ENCODE measurements around the gene PLAGL1.
"Not testable (repeated sequence)": the region's sequence is repeated elsewhere in the genome, so short reads cannot be mapped to it uniquely, and the experiment has no call there.

PLAGL1 gene, protein sequence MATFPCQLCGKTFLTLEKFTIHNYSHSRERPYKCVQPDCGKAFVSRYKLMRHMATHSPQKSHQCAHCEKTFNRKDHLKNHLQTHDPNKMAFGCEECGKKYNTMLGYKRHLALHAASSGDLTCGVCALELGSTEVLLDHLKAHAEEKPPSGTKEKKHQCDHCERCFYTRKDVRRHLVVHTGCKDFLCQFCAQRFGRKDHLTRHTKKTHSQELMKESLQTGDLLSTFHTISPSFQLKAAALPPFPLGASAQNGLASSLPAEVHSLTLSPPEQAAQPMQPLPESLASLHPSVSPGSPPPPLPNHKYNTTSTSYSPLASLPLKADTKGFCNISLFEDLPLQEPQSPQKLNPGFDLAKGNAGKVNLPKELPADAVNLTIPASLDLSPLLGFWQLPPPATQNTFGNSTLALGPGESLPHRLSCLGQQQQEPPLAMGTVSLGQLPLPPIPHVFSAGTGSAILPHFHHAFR

DNA sequence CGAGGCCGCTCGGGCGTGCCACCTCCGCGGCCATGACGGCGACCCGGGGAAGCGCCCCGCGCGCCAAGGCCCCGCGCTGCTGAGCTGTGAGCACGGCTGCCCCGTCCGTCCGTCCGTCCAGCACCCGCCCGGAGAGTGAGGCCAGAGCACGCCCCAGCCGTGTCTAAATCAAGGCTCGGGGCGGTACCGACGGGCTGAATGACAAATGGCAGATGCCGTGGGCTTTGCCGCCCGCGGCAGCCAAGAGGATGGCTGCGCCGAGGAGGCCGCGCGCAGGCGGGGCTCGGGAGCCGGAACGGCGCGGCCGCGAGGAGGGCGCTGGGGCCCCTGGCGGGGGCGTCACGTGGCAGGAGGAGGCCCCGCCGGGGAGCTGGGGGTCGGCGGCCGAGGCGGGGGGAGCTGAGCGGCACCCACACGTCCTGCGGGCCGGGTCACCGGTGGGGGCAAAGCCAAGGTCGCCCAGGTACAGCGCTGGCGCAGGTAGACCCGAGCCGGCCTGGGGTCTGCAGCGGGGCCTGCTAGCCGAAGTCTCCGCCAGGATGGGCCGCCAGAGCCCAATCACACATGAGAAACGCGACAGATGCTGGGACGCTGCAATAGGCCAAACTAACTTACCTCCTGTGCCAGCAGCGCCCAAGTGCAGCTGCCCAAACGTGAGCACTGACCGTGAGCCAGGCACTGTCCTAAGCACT lies at the start of gene PLAGL1:
Gene PLAGL1, minus strand, starts transcription at position 140 of the 692 bp plus-strand sequence. CDS start 60,123 bp downstream, outside the sequence.
- peak; percentile 10 for DNase-seq

DNA sequence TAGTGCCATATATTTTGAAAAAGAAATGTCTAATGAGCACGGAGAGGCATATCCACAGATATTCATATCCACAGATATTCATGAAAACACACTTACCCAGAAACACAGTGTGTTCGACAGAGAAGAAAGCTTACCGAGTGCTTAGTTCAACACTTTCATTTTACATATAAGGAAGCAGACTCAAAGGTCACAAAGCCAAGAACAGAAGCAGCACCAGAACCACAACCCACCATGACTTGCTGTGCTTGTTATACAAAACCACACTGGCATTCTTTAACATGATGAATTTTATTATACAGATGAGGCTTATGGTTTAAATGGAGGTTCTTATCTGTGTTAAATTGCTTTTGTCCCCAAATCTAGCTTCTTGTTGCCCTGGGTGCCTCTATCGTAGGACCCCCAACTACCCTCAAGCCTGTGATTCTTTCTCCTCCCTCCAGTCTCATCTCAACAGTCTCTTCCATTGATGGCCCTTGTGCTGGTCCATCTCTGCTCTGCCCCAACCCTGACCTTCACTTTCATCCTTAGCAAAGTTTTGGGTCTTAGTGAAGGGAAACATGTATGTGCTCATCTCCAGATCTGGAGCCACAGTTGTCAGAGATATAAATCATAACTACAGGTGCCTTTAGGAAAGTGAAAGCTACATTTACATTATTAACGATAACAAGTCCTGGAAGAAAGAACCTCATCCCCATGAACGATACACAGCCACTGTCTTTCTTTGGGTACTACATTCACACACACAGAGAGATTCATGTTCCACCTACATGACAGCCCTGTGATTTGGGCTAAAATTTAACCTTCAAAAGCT lies 47.3 kb upstream of the PLAGL1 start:
- DNase-seq, result no peak

DNA sequence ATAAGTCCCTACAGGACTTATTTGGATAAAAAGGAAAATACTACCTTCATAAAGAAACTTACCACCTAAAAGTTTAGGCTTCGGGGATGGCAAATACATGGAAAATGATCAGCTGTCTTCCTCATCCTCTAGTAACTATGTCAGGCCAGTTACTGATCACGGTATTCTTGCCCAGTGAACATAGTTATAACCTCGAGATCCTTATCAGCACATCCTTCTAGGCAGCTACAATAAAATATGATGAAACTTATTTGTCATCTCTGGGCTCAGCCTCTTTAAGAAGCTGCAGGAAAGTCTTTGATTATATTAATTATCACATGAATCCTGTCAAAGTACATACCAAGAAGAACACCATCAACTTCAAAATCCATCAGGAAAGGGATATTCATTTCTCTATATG lies 45.5 kb upstream of the PLAGL1 start:
- DNase-seq, result no peak

DNA sequence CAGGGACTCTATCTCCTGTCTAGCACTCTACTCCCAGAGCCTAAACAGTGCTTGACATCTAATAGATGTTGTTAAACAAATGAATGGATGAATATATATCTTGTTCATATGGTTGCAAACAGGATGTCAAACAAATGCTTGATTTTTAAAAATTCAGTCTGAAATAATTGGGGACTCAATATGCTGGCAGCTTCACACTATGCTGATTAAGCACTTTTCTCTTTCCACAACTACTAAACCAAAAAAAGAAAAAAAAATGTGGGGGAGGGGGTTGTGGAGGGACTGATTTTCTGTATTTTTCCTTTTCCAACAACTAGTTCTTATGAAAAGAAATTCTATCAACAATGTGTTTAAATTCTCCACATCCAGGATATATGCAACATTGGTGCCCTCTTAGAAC lies 44.4 kb upstream of the PLAGL1 start:
- no peak for DNase-seq

DNA sequence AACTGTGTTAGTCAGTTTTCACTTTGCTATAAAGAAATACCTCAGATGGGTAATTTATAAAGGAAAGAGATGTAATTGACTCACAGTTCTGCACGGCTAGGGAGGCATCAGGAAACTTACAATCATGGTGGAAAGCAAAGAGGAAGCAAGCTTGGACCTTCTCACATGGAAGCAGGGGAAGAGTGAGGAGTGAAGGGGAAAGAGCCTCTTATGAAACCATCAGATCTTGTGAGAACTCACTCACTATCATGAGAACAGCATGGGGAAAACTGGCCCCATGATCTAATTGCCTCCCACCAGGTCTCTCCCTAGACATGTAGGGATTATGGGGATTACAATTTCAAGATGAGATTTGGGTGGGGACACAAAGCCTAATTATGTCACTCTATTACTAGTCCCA lies 41.3 kb upstream of the PLAGL1 start:
- DNase-seq, result no peak

DNA sequence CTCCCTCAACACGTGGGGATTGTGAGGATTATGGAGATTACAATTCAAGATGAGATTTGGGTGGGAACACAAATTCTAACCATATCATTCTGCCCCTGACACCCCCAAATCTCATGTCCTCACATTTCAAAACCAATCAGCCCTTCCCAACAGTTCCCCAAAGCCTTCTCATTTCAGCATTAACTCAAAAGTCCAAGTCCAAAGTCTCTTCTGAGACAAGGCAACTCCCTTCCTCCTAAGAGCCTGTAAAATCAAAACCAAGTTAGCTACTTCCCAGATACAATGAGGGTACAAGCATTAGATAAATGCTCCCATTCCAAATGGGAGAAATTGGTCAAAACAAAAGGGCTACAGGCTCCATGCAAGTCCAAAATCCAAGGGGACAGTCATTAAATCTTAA lies 39.6 kb upstream of the PLAGL1 start:
- DNase-seq, result no peak

DNA sequence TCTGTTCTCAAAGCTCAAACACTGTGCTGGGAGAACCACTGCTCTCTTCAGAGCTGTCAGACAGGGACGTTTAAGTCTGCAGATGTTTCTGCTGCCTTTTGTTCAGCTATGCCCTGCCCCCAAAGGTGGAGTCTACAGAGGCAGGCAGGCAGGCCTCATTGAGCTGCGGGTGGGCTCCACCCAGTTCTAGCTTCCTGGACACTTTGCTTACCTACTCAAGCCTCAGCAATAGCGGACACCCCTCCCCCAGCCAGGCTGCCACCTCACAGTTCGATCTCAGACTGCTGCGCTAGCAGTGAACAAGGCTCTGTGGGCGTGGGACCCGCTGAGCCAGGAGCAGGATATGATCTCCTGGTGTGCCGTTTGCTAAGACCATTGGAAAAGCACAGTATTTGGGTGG lies 38.6 kb upstream of the PLAGL1 start:
- DNase-seq, result not testable (repeated sequence)

DNA sequence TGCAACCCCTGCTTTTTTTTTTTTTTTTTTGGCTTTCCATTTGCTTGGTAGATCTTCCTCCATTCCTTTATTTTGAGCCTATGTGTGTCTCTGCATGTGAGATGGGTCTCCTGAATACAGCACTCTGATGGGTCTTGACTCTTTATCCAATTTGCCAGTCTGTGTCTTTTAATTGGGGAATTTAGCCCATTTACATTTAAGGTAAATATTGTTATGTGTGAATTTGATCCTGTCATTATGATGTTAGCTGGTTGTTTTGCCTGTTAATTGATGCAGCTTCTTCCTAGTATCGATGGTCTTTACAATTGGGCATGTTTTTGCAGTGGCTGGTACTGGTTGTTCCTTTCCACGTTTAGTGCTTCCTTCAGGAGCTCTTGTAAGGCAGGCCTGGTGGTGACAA lies 36.9 kb upstream of the PLAGL1 start:
- not testable (repeated sequence) for DNase-seq

DNA sequence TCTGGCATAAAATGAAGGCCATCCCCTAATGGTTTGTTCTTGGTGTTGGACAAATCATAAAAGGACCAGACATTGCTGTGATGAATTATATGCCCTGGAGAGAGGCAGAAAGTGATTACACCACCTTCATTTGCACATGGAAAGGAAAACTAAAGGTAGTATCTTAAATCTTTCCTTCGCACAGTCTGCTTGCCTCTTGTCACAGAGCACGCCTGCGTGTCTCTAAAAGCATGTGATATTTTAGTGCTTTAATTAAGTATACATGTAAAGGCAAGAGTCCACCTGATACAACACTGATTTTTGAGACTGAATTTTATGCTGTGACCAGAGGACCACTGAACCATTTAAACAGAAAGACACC lies 28.8 kb upstream of the PLAGL1 start:
- no peak for DNase-seq

DNA sequence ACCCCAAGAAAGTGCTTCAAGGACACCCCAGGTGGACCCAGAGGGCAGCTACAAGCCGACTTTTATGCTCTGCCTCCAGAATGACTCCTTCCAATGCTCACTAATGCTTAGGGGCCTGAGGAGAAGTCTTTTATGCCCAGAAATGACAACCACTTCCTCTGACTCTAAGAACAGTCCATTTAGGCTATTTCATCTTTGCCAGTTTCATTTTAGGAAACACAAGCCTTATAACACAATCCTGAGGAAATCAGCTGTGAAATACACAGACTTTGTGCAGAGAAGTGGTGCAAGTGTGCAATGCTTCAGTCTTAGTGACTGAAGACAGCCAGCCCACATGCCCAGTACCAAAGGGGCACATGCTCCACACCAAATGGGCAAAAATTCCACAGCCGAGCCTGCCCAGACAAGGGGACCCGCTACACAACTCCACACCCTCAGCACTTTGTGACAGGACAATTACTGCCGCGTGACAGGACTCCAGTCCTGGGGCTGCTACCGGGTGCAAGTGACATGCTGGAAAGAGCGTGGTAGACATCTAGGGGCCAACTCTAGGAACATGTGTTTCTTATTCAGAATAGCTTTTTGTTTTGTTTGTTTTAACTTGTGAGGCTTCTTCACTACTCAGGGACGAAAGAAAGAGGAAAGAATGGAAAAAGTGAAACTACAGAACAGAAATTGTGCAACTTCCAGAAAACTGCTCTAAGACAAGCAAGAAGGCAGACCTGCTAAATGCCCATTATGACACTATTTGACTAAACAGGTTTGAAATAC lies 28.2 kb upstream of the PLAGL1 start:
- no peak for DNase-seq

DNA sequence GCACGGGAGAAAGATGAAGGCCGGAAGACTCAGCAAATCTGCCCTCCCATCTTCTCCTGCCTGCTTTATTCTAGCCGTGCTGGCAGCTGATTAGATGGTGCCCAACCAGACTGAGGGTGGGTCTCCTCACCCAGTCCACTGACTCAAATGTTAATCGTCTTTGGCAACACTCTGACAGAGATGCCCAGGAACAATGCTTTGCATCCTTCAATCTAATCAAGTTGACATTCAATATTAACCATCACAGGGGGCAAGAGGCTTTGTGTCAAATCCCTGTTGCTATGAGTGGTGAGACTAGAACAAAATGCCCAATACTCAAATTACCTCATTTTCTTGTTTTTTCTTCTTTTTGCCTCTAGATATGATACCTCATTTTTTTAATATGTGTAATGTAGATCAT lies 27.4 kb upstream of the PLAGL1 start:
- no peak for DNase-seq

DNA sequence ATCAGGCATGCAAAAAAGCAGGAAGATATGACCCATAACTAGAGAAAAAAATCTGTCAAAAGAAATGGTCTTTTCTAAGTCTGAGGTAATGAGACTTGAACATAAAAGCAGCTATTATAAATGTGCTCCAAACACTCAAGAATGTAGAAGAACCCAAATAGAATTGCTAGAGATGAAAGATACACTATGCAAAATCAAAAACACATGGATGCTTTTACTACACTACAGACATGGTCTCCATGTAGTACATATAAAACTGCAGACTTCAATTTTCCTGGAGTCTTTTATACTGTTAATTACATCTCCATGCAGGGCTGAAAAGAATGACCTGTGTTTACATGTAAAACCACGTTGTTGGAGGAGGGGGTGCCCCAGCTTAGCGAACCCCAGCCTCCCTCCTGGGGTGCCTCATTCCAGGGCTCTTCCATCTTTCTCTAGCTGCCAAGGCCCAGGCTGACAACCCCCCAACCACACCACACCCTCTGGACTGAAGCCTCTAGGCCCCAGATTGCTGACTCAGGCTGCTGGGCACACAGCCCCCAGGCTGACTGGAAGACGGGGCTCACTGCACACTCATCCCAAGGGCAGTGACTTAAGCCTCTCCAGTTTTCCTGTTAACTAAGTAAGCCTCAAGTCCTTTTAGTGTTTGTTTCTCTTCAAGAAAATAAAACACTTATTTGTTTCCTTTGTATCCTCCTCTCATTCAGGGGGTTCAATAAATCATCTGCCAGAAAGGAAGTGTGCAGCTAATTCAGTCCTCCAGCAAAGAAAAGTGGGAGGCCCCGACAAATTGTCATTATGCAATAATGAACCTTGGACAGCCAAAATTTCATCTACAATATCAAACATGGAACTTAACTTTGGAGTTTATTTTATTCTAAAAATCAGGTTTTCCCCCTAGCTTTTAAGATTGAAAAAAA lies 26.0 kb upstream of the PLAGL1 start:
- DNase-seq, result no peak

DNA sequence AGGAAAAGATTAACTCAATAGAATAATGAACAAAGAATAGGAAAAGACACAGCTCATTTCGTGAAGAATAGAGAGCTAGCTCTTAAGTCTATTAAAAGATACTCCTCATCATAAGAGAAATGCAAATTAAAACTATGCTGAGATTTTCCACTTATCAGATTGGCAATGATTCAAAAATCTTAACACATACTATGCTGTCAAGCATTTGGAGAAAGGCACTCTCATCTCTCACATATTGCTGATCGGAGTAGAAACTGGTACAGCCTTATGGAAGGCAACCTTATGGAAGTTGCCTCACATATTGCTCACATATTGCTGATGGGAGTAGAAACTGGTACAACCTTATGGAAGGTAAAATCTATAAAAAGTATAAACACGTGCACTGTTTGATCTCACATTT lies 21.4 kb upstream of the PLAGL1 start:
- DNase-seq, result no peak

DNA sequence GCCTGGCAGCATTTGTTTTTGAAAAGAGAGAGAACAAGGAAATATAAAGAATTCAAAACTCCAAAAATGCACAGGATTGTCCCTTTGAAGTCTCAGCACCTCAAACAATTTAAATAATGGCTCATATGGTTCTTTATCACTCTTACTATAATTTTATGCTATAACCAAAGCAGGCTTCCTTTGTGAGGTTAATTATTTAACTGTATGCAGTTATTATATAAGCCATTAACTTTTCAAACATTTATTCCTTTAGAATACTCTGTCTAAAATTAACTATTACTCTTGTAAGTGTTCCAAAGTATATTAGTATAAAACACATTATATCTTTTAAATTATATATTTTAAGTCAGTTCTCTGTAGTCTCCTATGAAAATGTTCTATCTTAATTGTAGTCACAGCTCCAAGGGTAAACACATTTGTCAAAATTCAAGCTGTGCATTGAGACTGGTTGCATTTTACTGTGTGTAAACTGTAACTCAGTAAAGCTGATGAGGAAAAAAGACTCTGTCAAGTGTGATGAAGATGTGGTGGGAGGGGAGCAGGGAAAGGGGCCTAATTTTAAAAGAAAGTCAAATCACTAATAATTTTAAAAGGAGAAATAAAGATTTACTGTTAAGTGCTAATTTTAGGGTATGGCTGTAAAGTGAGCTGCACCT lies 20.0 kb upstream of the PLAGL1 start:
- no peak for DNase-seq

DNA sequence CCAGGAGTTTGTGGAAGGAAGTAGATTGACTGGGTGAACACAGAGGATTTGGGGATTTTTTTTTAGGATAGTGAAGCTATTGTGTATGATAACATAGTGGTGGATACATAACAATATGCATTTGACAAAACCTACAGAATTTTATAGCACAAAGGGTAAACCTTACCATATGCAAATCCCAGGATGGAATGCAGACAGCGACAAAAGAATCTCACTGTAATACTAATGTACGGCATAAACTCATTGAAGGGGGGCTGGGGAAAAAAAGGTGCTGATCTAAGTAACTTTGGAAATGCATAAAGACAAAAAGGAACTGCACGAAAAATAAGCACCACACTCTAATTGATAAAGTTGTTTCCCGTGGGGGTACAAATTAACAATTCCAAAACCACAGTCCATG lies 15.2 kb upstream of the PLAGL1 start:
- no peak for DNase-seq

DNA sequence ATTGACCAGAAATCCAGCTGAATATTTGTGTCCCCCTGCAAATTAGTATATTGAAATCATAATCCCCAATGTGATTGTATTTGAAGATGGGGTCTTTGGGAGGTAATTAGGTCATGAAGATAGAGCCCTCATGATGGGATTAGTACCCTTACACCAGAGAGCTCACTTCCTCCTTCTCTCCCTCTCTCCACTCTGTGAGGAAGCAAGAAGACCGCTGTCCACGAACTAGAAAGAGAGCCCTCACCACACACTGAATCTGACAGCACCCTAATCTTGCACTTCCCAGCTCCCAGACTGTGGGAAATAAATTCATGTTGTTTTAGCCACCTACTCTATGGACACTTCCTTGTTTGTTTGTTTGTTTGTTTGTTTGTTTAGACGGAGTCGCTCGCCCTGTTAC lies 11.9 kb upstream of the PLAGL1 start:
- DNase-seq, result no peak

DNA sequence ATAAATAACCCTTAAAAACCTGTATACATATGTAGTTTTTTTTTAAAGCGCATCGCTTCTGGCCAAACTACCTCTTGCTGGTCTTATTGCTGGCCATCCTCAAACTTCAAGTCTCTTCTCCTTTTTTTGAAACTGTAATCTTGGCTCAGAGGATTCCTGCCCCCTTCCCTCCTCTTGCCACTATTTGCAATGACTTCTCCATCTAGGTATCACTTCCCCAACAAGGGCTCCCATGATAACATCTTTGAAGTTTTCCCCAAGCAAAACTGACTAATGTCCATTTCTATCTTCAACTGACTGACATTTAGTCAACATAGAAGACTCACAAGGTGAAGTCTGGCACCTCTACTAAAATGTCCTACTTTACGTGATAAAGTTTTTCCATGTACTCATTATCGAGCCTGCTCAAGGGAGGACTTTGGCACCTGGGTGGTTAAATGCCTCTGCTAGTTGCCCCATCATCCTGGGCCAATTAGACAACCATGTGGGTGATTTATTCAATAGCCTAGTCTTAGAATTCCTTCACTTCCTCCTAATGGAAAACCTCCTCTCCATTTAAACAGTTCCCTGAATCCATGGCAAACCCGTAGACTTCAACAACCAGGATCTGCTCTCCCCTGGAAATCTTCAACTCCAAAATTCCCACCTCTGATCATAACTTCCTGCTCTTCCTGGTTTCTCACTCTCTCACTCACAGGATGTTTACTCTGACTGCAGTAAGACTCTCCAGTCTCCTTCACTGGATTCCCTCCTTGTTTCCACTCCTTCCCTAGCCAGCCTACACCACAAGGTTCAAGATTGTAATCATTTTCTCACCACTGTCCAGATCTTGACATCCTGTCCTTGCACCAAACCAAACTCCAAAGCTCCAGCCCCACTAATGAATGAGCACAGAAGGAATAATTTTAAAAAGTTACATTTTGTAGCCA lies 9.4 kb upstream of the PLAGL1 start:
- DNase-seq, result no peak

DNA sequence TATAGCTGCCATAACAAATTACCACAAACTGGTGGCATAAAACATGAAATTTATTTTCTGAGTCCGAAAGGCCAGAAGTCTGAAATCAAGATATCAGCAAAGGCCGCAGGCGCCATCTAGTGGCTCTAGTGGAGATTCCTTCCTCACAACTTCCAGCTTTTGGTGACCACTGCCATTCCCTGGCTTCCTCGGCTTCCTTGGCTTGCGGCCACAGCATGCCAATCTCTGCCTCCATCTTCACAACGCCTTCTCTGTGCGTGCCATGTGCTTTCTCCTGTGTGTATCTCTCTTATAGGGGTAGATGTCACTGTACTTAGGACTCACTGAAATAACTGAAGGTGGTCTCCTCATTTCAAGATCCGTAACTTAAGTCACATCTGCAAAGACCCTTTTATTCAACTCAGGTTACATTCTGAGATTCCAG lies 5.4 kb upstream of the PLAGL1 start:
- peak; percentile 34 for DNase-seq

DNA sequence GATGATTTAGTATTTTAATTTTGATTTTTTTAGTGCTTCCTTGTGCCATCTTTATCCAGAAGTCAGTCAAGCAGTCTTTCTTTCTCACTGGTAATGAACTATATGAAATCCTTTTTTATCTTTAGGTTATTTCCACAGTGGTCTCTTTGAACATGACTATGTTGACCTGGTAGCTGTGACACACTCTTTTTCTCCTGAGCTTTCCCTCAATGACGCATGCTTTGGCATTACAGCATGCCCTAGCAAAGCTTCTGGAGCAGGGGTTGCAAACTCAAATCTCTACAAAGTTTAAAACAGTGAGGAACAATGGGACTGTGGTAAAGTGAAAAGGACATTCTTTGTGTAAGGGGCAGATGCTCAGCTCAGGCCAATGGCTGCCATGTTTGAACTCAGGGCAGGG lies 4.5 kb upstream of the PLAGL1 start:
- no peak for DNase-seq

DNA sequence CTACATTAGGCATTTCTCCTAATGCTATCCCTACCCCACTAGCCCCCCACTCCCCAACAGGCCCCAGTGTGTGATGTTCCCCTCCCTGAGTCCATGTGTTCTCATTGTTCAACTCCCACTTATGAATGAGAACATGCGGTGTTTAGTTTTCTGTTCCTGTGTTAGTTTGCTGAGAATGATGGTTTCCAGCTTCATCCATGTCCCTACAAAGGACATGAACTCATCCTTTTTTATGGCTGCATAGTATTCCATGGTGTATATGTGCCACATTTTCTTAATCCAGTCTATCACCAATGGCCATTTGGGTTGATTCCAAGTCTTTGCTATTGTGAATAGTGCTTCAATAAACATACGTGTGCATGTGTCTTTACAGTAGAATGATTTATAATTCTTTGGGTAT lies 1.6 kb upstream of the PLAGL1 start:
- DNase-seq, result not testable (repeated sequence)

Measured in NCI-H2171 (cell line).